Mesothelial cell of epicardium (in vitro differentiated cells): ENCODE results near the gene ABI3. TPM values are rescaled to one million over a fixed set of nuclear protein-coding genes. Genes with fewer than 3 reads are reported as not detected.
A peak's percentile ranks its signal among the peaks of the same experiment; 100 is the strongest.

Experiments used
- DNase-seq, 2 experiments: peaks; one replicate each; pipeline ENCODE4 v3.0.0; 2021; ENCODE audit warnings: low spot score in 2 of 2; ENCODE audit not compliant: unreplicated experiment in 2 of 2
- H3K27ac Mint-ChIP-seq: 2 replicates; pipeline ENCODE4 v1.8.0; 2021; ENCODE audit warnings: mixed read lengths
- H3K27me3 Mint-ChIP-seq: 2 replicates; pipeline ENCODE4 v1.8.0; 2021; ENCODE audit warnings: low read depth, mixed read lengths
- H3K36me3 Mint-ChIP-seq: 2 replicates; pipeline ENCODE4 v1.8.0; 2021; ENCODE audit warnings: mixed read lengths
- H3K4me1 Mint-ChIP-seq: 2 replicates; pipeline ENCODE4 v1.8.0; 2021; ENCODE audit warnings: mixed read lengths
- H3K4me3 Mint-ChIP-seq: 2 replicates; pipeline ENCODE4 v1.8.0; 2021; ENCODE audit warnings: mild to moderate bottlenecking, moderate library complexity, mixed read lengths
- H3K9me3 Mint-ChIP-seq: 2 replicates; pipeline ENCODE4 v1.8.0; 2021; ENCODE audit warnings: mixed read lengths
- total RNA-seq: library from RNA; stranded (reverse); gene quantifications from 3 replicates; pipeline ENCODE4 v1.2.1, GENCODE V29; 2021
- TF ChIP-seq, protein P1 (sequence below): fragments of 200-600 bp; sonication (generic); IDR thresholded peaks from one replicate; pipeline ENCODE4 v1.5.0; 2021; ENCODE audit warnings: antibody characterized with exemption; ENCODE audit not compliant: unreplicated experiment

ABI3 gene
- total RNA-seq, 1 donor from 2014 or later = 0.69 TPM

- H3K27me3 Mint-ChIP-seq = peaks cover 77% of the 10 kb centered on the region
- H3K27ac Mint-ChIP-seq = no peak overlapping the region
These were observed 19.5 kb downstream of the ABI3 start for GRCh38 chr17:49229805-49230600.

GRCh38 chr17:49230636-49231562, 20.4 kb downstream of the ABI3 start, which contains the start of gene PHOSPHO1:
Gene PHOSPHO1, minus strand, starts transcription at chr17:49230787. Its CDS starts 4,096 bp downstream, at chr17:49226691.
- Mint-ChIP-seq H3K27ac (no peak within 1 kb of the TSS), H3K4me1 (peaks cover 3% of the 10 kb centered on the region), H3K36me3 (no peaks in the 10 kb centered on the region), H3K27me3 (peaks cover 72% of the 10 kb centered on the region), H3K4me3 (peak within 1 kb of the TSS; percentile 69), H3K9me3 (no peaks in the 10 kb centered on the region)
- TF ChIP-seq, protein P1, sequence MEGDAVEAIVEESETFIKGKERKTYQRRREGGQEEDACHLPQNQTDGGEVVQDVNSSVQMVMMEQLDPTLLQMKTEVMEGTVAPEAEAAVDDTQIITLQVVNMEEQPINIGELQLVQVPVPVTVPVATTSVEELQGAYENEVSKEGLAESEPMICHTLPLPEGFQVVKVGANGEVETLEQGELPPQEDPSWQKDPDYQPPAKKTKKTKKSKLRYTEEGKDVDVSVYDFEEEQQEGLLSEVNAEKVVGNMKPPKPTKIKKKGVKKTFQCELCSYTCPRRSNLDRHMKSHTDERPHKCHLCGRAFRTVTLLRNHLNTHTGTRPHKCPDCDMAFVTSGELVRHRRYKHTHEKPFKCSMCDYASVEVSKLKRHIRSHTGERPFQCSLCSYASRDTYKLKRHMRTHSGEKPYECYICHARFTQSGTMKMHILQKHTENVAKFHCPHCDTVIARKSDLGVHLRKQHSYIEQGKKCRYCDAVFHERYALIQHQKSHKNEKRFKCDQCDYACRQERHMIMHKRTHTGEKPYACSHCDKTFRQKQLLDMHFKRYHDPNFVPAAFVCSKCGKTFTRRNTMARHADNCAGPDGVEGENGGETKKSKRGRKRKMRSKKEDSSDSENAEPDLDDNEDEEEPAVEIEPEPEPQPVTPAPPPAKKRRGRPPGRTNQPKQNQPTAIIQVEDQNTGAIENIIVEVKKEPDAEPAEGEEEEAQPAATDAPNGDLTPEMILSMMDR = no peak
- peak; percentile 84 to 95 for DNase-seq

More at GRCh38 chr17:49229805-49230600, 19.5 kb downstream of the ABI3 start:
- Mint-ChIP-seq H3K9me3 (no peaks in the 10 kb centered on the region), H3K4me1 (peaks cover 3% of the 10 kb centered on the region), H3K4me3 (peak overlapping the region; percentile 69), H3K36me3 (no peaks in the 10 kb centered on the region)
- TF ChIP-seq, protein P1 = no peak
- DNase-seq = no peak

GRCh38 chr17:49231563-49231894, 21.0 kb downstream of the ABI3 start:
- H3K36me3 Mint-ChIP-seq = no peaks in the 10 kb centered on the region
- H3K4me1 Mint-ChIP-seq = peaks cover 3% of the 10 kb centered on the region
- peaks cover 66% of the 10 kb centered on the region for H3K27me3 Mint-ChIP-seq
- no peak overlapping the region for H3K27ac Mint-ChIP-seq
- no peak for DNase-seq
- H3K4me3 Mint-ChIP-seq = peak overlapping the region; percentile 69
- TF ChIP-seq, protein P1 = no peak
- H3K9me3 Mint-ChIP-seq = no peaks in the 10 kb centered on the region

DNA sequence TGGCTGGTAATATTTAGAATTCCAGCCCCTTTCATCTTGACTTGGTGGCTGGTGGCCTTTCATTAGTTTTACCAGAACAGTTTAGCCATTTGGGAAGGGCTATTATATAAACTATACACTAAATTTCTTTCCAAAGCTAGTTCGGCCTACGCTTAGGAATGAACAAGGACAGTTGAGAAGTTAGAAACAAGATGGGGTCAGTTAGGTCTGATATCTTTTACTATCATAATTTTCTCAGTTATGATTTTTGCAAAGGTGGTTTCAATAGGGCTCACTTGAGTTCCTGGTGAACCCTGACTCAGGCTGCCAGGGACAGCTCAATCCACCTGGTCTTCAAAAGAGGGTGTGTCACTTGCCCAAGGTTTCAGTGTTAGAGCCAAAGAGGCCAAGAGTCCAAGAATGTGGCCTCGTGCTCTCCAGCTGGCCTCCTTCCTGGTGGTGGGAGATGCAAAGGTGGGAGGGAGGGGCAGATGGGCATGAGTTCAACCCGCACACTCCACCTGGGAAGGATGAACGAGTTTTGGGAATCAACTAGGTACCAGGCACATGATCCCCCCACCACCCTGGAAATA, 24.1 kb downstream of the ABI3 start:
- no peak overlapping the region for H3K4me3 Mint-ChIP-seq
- peaks cover 2% of the 10 kb centered on the region for H3K4me1 Mint-ChIP-seq
- DNase-seq = no peak
- no peak overlapping the region for H3K27ac Mint-ChIP-seq
- peaks cover 47% of the 10 kb centered on the region for H3K27me3 Mint-ChIP-seq
- no peaks in the 10 kb centered on the region for H3K36me3 Mint-ChIP-seq
- no peaks in the 10 kb centered on the region for H3K9me3 Mint-ChIP-seq
- TF ChIP-seq, protein P1 = no peak

GRCh38 chr17:49235896-49236295, 25.4 kb downstream of the ABI3 start:
- Mint-ChIP-seq H3K4me3 (no peak overlapping the region), H3K36me3 (no peaks in the 10 kb centered on the region), H3K9me3 (no peaks in the 10 kb centered on the region), H3K27me3 (peaks cover 37% of the 10 kb centered on the region), H3K27ac (no peak overlapping the region), H3K4me1 (peaks cover 2% of the 10 kb centered on the region)
- TF ChIP-seq, protein P1 = no peak
- no peak for DNase-seq
